Renal pelvis (tissue), 12 donors: ENCODE data around the gene UBE2D2. TPM values are rescaled to one million over a fixed set of nuclear protein-coding genes. Genes with fewer than 3 reads are reported as not detected.
"Not testable (repeated sequence)": the region's sequence is repeated elsewhere in the genome, so short reads cannot be mapped to it uniquely, and the experiment has no call there.

Source experiments
- DNase-seq: peaks from one replicate; pipeline ENCODE4 v3.0.0-alpha.2; 2013
- long read RNA-seq, 16 experiments: transcript quantifications; one replicate each; lab custom pipeline, GENCODE V29; 2026
- polyA plus RNA-seq, 3 donors: library from polyadenylated mRNA; unstranded; fragments of 120-200 nt; gene quantifications; one replicate each; pipeline ENCODE4 v1.2.1, GENCODE V29; 2013; ENCODE audit not compliant: insufficient read length in 3 of 3

Gene UBE2D2
- polyA plus RNA-seq = 100 to 1,000 TPM; 138 to 149 (median 141) TPM
- long read RNA-seq, donor 1, transcript UBE2D2-202 (7 exons, 2,702 nt) = major isoform, 67 of 124 reads
- long read RNA-seq, donor 1, partial matches to known transcripts = 56 of 124 reads
- long read RNA-seq, donor 1, other reads (novel, unspliced or antisense) = 0 of 124 reads
- long read RNA-seq, donor 2, transcript UBE2D2-202 (7 exons, 2,702 nt) = major isoform, 105 of 212 reads
- long read RNA-seq, donor 2, partial matches to known transcripts = 98 of 212 reads
- long read RNA-seq, donor 2, other reads (novel, unspliced or antisense) = 5 of 212 reads
- long read RNA-seq, donor 3, transcript UBE2D2-202 (7 exons, 2,702 nt) = major isoform, 82 of 154 reads
- long read RNA-seq, donor 3, partial matches to known transcripts = 70 of 154 reads
- long read RNA-seq, donor 3, other reads (novel, unspliced or antisense) = 0 of 154 reads
- long read RNA-seq, donor 4, transcript UBE2D2-202 (7 exons, 2,702 nt) = major isoform, 74 of 200 reads
- long read RNA-seq, donor 4, partial matches to known transcripts = 113 of 200 reads
- long read RNA-seq, donor 4, other reads (novel, unspliced or antisense) = 12 of 200 reads
- long read RNA-seq, donor 5, transcript UBE2D2-202 (7 exons, 2,702 nt) = major isoform, 46 of 63 reads
- long read RNA-seq, donor 5, partial matches to known transcripts = 16 of 63 reads
- long read RNA-seq, donor 5, other reads (novel, unspliced or antisense) = 0 of 63 reads
- long read RNA-seq, donor 6, transcript UBE2D2-202 (7 exons, 2,702 nt) = major isoform, 61 of 115 reads
- long read RNA-seq, donor 6, partial matches to known transcripts = 54 of 115 reads
- long read RNA-seq, donor 6, other reads (novel, unspliced or antisense) = 0 of 115 reads
- long read RNA-seq, donor 7, transcript UBE2D2-202 (7 exons, 2,702 nt) = major isoform, 87 of 246 reads
- long read RNA-seq, donor 7, transcript UBE2D2-208 (7 exons, 656 nt) = minor isoform, 5 of 246 reads
- long read RNA-seq, donor 7, partial matches to known transcripts = 147 of 246 reads
- long read RNA-seq, donor 7, other reads (novel, unspliced or antisense) = 5 of 246 reads
- long read RNA-seq, donor 8, transcript UBE2D2-202 (7 exons, 2,702 nt) = major isoform, 36 of 80 reads
- long read RNA-seq, donor 8, partial matches to known transcripts = 43 of 80 reads
- long read RNA-seq, donor 8, other reads (novel, unspliced or antisense) = 0 of 80 reads
- long read RNA-seq, donor 9, transcript UBE2D2-202 (7 exons, 2,702 nt) = major isoform, 69 of 218 reads
- long read RNA-seq, donor 9, partial matches to known transcripts = 139 of 218 reads
- long read RNA-seq, donor 9, other reads (novel, unspliced or antisense) = 5 of 218 reads
- long read RNA-seq, donor 10, transcript UBE2D2-202 (7 exons, 2,702 nt) = major isoform, 71 of 201 reads
- long read RNA-seq, donor 10, partial matches to known transcripts = 122 of 201 reads
- long read RNA-seq, donor 10, other reads (novel, unspliced or antisense) = 7 of 201 reads
- long read RNA-seq, donor 11, transcript UBE2D2-202 (7 exons, 2,702 nt) = major isoform, 51 of 85 reads
- long read RNA-seq, donor 11, partial matches to known transcripts = 28 of 85 reads
- long read RNA-seq, donor 11, other reads (novel, unspliced or antisense) = 5 of 85 reads
- long read RNA-seq, donor 12, transcript UBE2D2-202 (7 exons, 2,702 nt) = major isoform, 75 of 235 reads
- long read RNA-seq, donor 12, partial matches to known transcripts = 146 of 235 reads
- long read RNA-seq, donor 12, other reads (novel, unspliced or antisense) = 13 of 235 reads
- long read RNA-seq, donor 13, transcript UBE2D2-202 (7 exons, 2,702 nt) = major isoform, 36 of 65 reads
- long read RNA-seq, donor 13, partial matches to known transcripts = 22 of 65 reads
- long read RNA-seq, donor 13, other reads (novel, unspliced or antisense) = 5 of 65 reads
- long read RNA-seq, donor 14, transcript UBE2D2-202 (7 exons, 2,702 nt) = major isoform, 105 of 250 reads
- long read RNA-seq, donor 14, partial matches to known transcripts = 132 of 250 reads
- long read RNA-seq, donor 14, other reads (novel, unspliced or antisense) = 9 of 250 reads
- long read RNA-seq, donor 15, transcript UBE2D2-202 (7 exons, 2,702 nt) = major isoform, 96 of 217 reads
- long read RNA-seq, donor 15, partial matches to known transcripts = 105 of 217 reads
- long read RNA-seq, donor 15, other reads (novel, unspliced or antisense) = 15 of 217 reads
- long read RNA-seq, donor 16, transcript UBE2D2-202 (7 exons, 2,702 nt) = major isoform, 86 of 242 reads
- long read RNA-seq, donor 16, partial matches to known transcripts = 145 of 242 reads
- long read RNA-seq, donor 16, other reads (novel, unspliced or antisense) = 8 of 242 reads

GRCh38 chr5:139560752-139561654 lies at the start of gene UBE2D2:
TSS of gene UBE2D2 (plus strand) at chr5:139561339. CDS start at chr5:139561792, 453 bp downstream.
- peak; percentile 98 for DNase-seq

GRCh38 chr5:139512786-139513390 lies 48.3 kb upstream of the UBE2D2 start:
- no peak for DNase-seq

- DNase-seq = peak; percentile 72
Observed at GRCh38 chr5:139513434-139513833, 47.7 kb upstream of the UBE2D2 start.

- DNase-seq = no peak
Observed at GRCh38 chr5:139513852-139514485, 47.2 kb upstream of the UBE2D2 start.

- DNase-seq = no peak
Observed at GRCh38 chr5:139514486-139514856, 46.7 kb upstream of the UBE2D2 start.

DNA sequence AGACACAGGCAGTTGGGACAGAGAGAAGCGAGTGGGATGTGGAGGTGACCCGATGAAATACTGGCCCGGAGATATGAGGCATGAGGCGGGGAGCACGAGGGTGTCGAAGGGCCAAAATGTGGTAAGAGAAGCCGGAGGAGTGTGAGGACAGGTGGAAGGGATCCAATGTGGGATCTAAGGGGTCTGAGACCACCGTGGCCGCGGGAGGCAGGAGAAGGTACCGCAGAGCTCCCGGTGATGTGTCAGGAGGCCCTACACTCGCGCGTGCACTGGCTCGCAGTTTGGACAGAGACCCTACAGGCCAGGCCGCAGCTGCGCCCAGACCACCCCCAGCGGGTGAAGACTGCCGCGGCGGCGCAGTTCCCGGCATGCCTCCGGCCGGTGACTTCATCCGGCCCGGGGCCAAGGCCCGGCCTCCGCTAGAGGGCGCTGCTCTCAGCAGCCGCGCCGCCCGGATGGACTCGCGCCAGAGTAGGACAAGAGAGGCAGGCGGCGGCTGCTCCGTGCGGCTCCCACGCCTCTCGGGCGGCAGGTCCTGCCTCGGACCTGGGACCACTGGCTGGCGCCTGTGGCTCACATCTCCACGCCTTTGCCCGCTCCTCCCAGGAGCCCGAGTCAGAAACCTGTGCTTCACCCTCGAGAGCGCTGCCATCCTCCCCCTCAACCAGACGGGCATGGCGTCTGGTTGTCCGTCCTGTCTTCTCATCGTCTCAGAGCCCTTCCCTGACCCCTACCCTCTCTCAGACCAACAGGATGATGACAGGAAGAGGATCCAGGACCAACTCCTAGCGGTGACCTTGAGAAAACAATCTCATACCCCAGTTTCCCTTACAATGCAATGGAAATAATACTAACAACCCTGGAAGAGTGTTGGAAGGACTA lies 43.2 kb upstream of the UBE2D2 start:
- peak; percentile 92 for DNase-seq

DNA sequence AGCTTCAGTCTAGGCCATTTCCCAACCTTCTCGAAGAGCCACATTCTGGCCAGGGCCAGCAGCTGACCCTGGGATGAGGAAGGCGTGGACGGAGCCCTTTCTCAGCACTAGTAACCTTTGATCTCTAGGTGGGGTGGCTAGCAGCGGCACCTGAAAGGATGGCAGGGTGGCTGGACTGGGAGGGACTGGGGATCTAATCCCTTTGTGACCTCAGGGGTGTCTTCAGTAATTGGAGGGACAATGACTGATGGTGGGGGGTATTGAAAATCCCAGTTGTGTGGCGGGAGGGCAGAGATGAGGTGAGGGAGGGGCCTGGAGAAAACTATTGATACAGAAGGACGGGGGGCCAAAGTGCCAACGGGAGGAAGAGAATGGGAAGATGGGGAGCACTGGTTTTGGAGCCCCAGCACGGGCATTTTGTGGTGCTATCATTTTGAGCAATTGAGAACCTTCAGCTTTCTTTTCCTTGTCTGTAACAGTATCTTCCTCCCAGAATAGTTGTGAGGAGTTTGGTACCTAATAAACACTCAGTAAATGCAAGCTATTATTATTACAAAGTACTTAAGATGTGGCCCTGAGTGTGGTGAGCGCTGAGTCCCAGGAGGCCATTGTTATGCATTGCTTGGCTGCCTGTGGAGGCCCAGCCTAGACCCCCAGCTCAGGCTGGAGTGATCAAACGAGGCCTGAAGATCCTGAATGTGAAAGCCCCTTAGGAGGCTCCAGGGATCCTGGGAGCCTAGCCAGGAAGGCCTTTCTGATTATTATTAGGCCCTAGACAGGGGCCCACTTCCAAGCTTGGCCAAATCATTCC lies 37.3 kb upstream of the UBE2D2 start:
- DNase-seq = no peak

DNA sequence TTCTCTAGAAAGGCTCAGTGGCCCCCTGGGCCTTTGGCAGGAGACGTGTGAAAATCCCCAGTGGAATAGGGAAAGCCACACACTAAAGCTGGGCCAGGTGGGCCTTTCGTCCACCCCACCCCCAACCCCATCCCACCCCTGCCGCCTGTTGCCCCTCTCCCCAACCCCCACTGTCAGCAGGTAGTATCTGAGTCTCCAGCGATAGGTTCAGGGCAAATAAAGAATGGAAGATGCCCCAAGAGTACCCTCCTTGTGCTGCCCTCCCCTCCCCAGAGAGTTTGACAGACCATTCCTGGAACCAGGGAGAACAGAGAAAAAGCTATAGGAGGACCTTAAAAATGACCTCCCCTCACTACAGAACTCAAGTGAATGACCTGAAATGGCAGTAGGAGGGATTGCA lies 36.7 kb upstream of the UBE2D2 start:
- no peak for DNase-seq

- DNase-seq = no peak
Observed at GRCh38 chr5:139524940-139525585, 36.1 kb upstream of the UBE2D2 start.

GRCh38 chr5:139525586-139526308 lies 35.4 kb upstream of the UBE2D2 start:
- DNase-seq = not testable (repeated sequence)

- DNase-seq = not testable (repeated sequence)
Observed at GRCh38 chr5:139526309-139527089, 34.6 kb upstream of the UBE2D2 start.

- DNase-seq = not testable (repeated sequence)
Observed at GRCh38 chr5:139527090-139527470, 34.1 kb upstream of the UBE2D2 start.

- DNase-seq = not testable (repeated sequence)
Observed at GRCh38 chr5:139527896-139528467, 33.2 kb upstream of the UBE2D2 start.
